Neural cell (in vitro differentiated cells): ENCODE results near the gene INMT. TPM values are rescaled to one million over a fixed set of nuclear protein-coding genes. Genes with fewer than 3 reads are reported as not detected.

Experiments
- H2AFZ ChIP-seq: fragments of 200-600, 300-800 bp; sonication (generic), shearing (Covaris generic); 2 replicates; pipeline ENCODE4 v1.6.0; 2014; ENCODE audit warnings: low read depth, mild to moderate bottlenecking, antibody characterized with exemption, low read length, moderate library complexity
- H3F3A ChIP-seq: fragments of 200-600 bp; shearing (Covaris generic); 2 replicates; pipeline ENCODE4 v1.6.1; 2016; ENCODE audit warnings: mild to moderate bottlenecking, moderate library complexity, mixed read lengths, antibody characterized with exemption, low read length; ENCODE audit not compliant: insufficient read depth, poor library complexity, severe bottlenecking
- H3K27ac ChIP-seq: fragments of 200-600, 300-800 bp; sonication (generic), shearing (Covaris generic); 2 replicates; pipeline ENCODE4 v1.5.1; 2014; ENCODE audit warnings: mild to moderate bottlenecking, low read length, moderate library complexity
- H3K27me3 ChIP-seq: fragments of 300-800, 200-600 bp; sonication (generic), shearing (Covaris generic); 2 replicates; pipeline ENCODE4 v1.6.0; 2014; ENCODE audit warnings: mild to moderate bottlenecking, low read depth, low read length, moderate library complexity; ENCODE audit not compliant: insufficient read depth
- H3K36me3 ChIP-seq: fragments of 300-800, 200-600 bp; sonication (generic), shearing (Covaris generic); 2 replicates; pipeline ENCODE4 v1.5.1; 2014; ENCODE audit warnings: mild to moderate bottlenecking, antibody characterized with exemption, low read length, moderate library complexity; ENCODE audit not compliant: insufficient read depth
- H3K4me2 ChIP-seq: fragments of 300-800, 200-600 bp; sonication (generic), shearing (Covaris generic); 2 replicates; pipeline ENCODE4 v1.6.0; 2014; ENCODE audit warnings: mild to moderate bottlenecking, low read length
- H3K4me3 ChIP-seq: fragments of 300-800, 200-600 bp; sonication (generic), shearing (Covaris generic); 2 replicates; pipeline ENCODE4 v1.5.1; 2014; ENCODE audit warnings: mild to moderate bottlenecking, low read length, moderate library complexity
- H3K79me2 ChIP-seq: fragments of 200-600 bp; shearing (Covaris generic); replicated peaks from 2 replicates; pipeline ENCODE4 v1.6.0; 2014; ENCODE audit warnings: mild to moderate bottlenecking, low read length, moderate library complexity; ENCODE audit not compliant: insufficient read depth
- H3K9ac ChIP-seq: fragments of 300-800, 200-600 bp; sonication (generic), shearing (Covaris generic); 2 replicates; pipeline ENCODE4 v1.6.1; 2016; ENCODE audit warnings: mild to moderate bottlenecking, low read length, mixed read lengths
- H3K9me2 ChIP-seq: fragments of 200-600 bp; shearing (Covaris generic); 2 replicates; pipeline ENCODE4 v1.6.1; 2016; ENCODE audit warnings: mild to moderate bottlenecking, low read length, mixed read lengths; ENCODE audit not compliant: insufficient read depth
- H3K9me3 ChIP-seq: fragments of 200-600, 300-800 bp; sonication (generic), shearing (Covaris generic); 2 replicates; pipeline ENCODE4 v1.6.1; 2016; ENCODE audit warnings: mild to moderate bottlenecking, mixed run types, low read length, moderate library complexity, mixed read lengths
- H4K20me1 ChIP-seq: fragments of 200-600 bp; shearing (Covaris generic); 2 replicates; pipeline ENCODE4 v1.6.1; 2016; ENCODE audit warnings: mild to moderate bottlenecking, mixed run types; ENCODE audit not compliant: insufficient read depth
- EP300 ChIP-seq: fragments of 450-650 bp; conservative IDR thresholded peaks from 2 replicates; pipeline ENCODE4 v1.6.1; 2014; ENCODE audit warnings: antibody characterized with exemption, mild to moderate bottlenecking, moderate library complexity; ENCODE audit not compliant: poor library complexity, severe bottlenecking
- EZH2 ChIP-seq: fragments of 200-600, 300-800 bp; shearing (Covaris generic), sonication (generic); IDR thresholded peaks from 2 replicates; pipeline ENCODE4 v1.6.1; 2014; ENCODE audit warnings: antibody characterized with exemption, low read length, borderline replicate concordance, mild to moderate bottlenecking; ENCODE audit not compliant: insufficient read depth, poor library complexity, severe bottlenecking
- MXI1 ChIP-seq: fragments of 450-650 bp; conservative IDR thresholded peaks from 2 replicates; pipeline ENCODE4 v1.6.1; 2014; ENCODE audit warnings: antibody characterized with exemption, mild to moderate bottlenecking; ENCODE audit not compliant: poor library complexity, severe bottlenecking
- POLR2AphosphoS5 ChIP-seq: IDR thresholded peaks from 2 replicates; pipeline ENCODE4 v1.6.1; 2012
- RAD21 ChIP-seq: fragments of 450-650 bp; conservative IDR thresholded peaks from 2 replicates; pipeline ENCODE4 v1.6.1; 2014; ENCODE audit warnings: antibody characterized with exemption, mild to moderate bottlenecking, moderate library complexity
- REST ChIP-seq: IDR thresholded peaks from 2 replicates; pipeline ENCODE4 v1.6.1; 2012; ENCODE audit warnings: borderline replicate concordance
- SMC3 ChIP-seq: fragments of 450-650 bp; conservative IDR thresholded peaks from 2 replicates; pipeline ENCODE4 v1.6.1; 2014; ENCODE audit warnings: antibody characterized with exemption, mild to moderate bottlenecking, moderate library complexity; ENCODE audit not compliant: poor library complexity
- TAF1 ChIP-seq: IDR thresholded peaks from 2 replicates; pipeline ENCODE4 v1.6.1; 2012; ENCODE audit warnings: low read depth
- polyA plus RNA-seq: library from polyadenylated mRNA; depleted of rRNA; stranded (reverse); fragments of >200 nt; gene quantifications from 2 replicates; pipeline ENCODE4 v1.2.3, GENCODE V29; 2014
- TF ChIP-seq, protein P1 (sequence below): fragments of 450-650 bp; IDR thresholded peaks from 2 replicates; pipeline ENCODE4 v1.5.1; 2014; ENCODE audit warnings: antibody characterized with exemption, mild to moderate bottlenecking, moderate library complexity; ENCODE audit not compliant: poor library complexity, severe bottlenecking

The INMT gene
- polyA plus RNA-seq, 1 donor from 2014 or later: 0.66 TPM

DNA sequence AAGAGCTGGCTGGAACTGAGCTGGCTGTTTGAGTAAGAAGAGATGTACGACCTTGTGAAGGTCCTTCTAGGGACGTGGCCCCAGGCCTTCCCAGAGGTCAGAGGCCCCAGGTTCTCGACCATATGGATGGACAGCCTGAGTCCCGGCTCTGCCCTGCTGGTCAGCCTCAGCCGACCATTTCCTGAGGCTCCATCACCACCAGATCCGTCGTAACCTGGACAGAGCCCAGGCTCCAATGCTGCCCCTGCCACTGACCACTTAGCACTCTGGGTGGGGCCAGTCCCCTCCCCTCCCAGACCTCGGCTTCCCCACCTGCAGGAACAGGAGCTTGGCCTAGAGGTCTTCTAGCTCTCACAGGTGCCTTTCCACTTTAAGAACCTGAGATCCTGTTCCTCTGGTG, 10.6 kb upstream of the INMT start:
- H3K36me3 ChIP-seq: no peaks in the 10 kb centered on the region
- no peak overlapping the region for H2AFZ ChIP-seq
- no peaks in the 10 kb centered on the region for H3K27me3 ChIP-seq
- H3K4me3 ChIP-seq: no peak overlapping the region
- H3K4me2 ChIP-seq: no peak overlapping the region
- TF ChIP-seq SMC3: no peak
- TF ChIP-seq POLR2AphosphoS5: no peak
- TF ChIP-seq, protein P1, sequence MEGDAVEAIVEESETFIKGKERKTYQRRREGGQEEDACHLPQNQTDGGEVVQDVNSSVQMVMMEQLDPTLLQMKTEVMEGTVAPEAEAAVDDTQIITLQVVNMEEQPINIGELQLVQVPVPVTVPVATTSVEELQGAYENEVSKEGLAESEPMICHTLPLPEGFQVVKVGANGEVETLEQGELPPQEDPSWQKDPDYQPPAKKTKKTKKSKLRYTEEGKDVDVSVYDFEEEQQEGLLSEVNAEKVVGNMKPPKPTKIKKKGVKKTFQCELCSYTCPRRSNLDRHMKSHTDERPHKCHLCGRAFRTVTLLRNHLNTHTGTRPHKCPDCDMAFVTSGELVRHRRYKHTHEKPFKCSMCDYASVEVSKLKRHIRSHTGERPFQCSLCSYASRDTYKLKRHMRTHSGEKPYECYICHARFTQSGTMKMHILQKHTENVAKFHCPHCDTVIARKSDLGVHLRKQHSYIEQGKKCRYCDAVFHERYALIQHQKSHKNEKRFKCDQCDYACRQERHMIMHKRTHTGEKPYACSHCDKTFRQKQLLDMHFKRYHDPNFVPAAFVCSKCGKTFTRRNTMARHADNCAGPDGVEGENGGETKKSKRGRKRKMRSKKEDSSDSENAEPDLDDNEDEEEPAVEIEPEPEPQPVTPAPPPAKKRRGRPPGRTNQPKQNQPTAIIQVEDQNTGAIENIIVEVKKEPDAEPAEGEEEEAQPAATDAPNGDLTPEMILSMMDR: no peak
- TF ChIP-seq REST: no peak
- no peak for TF ChIP-seq EZH2
- no peak for TF ChIP-seq MXI1
- TF ChIP-seq TAF1: no peak
- no peak for TF ChIP-seq EP300
- H3K27ac ChIP-seq: no peak overlapping the region
- H3K9me2 ChIP-seq: no peaks in the 10 kb centered on the region
- H3K79me2 ChIP-seq: no peaks in the 10 kb centered on the region
- H3F3A ChIP-seq: no peaks in the 10 kb centered on the region
- H3K9ac ChIP-seq: no peak overlapping the region
- no peaks in the 10 kb centered on the region for H3K9me3 ChIP-seq
- H4K20me1 ChIP-seq: no peaks in the 10 kb centered on the region

- Histone ChIP-seq H3K4me3 (no peak overlapping the region), H3F3A (no peaks in the 10 kb centered on the region), H3K27me3 (no peaks in the 10 kb centered on the region), H4K20me1 (no peaks in the 10 kb centered on the region), H3K36me3 (no peaks in the 10 kb centered on the region), H3K9ac (no peak overlapping the region), H3K9me3 (no peaks in the 10 kb centered on the region), H3K79me2 (no peaks in the 10 kb centered on the region), H2AFZ (no peak overlapping the region), H3K4me2 (no peak overlapping the region), H3K27ac (no peak overlapping the region), H3K9me2 (no peaks in the 10 kb centered on the region)
- TF ChIP-seq TAF1 (no peak), EZH2 (no peak), SMC3 (no peak), EP300 (no peak), RAD21 (no peak), POLR2AphosphoS5 (no peak), MXI1 (no peak), REST (no peak)
- TF ChIP-seq, protein P1: no peak
Observed at GRCh38 chr7:30743371-30744074, 8.4 kb upstream of the INMT start.
